ENCODE data around the gene ZNF366.

GRCh38 chr5:72468024-72468423 is 39.2 kb downstream of the ZNF366 start:
- no peak for TF ChIP-seq CTCF (IDR thresholded peaks at IDR 0.05)
- TF ChIP-seq POLR2A (IDR thresholded peaks at IDR 0.05): no peak

All from testis (tissue), 2 donors.